ENCODE data around the gene CRYGS. TPM values are rescaled to one million over a fixed set of nuclear protein-coding genes. Genes with fewer than 3 reads are reported as not detected.

The CRYGS gene
- total RNA-seq, 1 donor from 2014 or later, result 7.8 TPM

- Mint-ChIP-seq H3K27ac (no peak overlapping the region), H3K4me3 (no peak overlapping the region), H3K9me3 (no peaks in the 10 kb centered on the region), H3K4me1 (ENCODE audit: unreplicated experiment) (peaks cover 19% of the 10 kb centered on the region), H3K36me3 (no peaks in the 10 kb centered on the region), H3K27me3 (peaks cover 37% of the 10 kb centered on the region)
- TF ChIP-seq CTCF (conservative IDR thresholded peaks at IDR 0.05), result no peak
- no peak for DNase-seq (ENCODE audit: extremely low spot score, unreplicated experiment)
These were observed 27.5 kb downstream of the CRYGS start for GRCh38 chr3:186516646-186517045.

- DNase-seq (ENCODE audit: extremely low spot score, unreplicated experiment), result no peak
- Mint-ChIP-seq H3K4me3 (no peak overlapping the region), H3K27ac (no peak overlapping the region), H3K36me3 (no peaks in the 10 kb centered on the region), H3K27me3 (peaks cover 43% of the 10 kb centered on the region), H3K9me3 (no peaks in the 10 kb centered on the region), H3K4me1 (ENCODE audit: unreplicated experiment) (peaks cover 9% of the 10 kb centered on the region)
- TF ChIP-seq CTCF (conservative IDR thresholded peaks at IDR 0.05), result no peak
These were observed 29.1 kb downstream of the CRYGS start for GRCh38 chr3:186515125-186515524.

- H3K36me3 Mint-ChIP-seq, result no peaks in the 10 kb centered on the region
- H3K4me1 Mint-ChIP-seq (ENCODE audit: unreplicated experiment), result peaks cover 9% of the 10 kb centered on the region
- peak; percentile 61 for TF ChIP-seq CTCF (conservative IDR thresholded peaks at IDR 0.05)
- H3K9me3 Mint-ChIP-seq, result no peaks in the 10 kb centered on the region
- H3K27ac Mint-ChIP-seq, result no peak overlapping the region
- no peak overlapping the region for H3K4me3 Mint-ChIP-seq
- peaks cover 46% of the 10 kb centered on the region for H3K27me3 Mint-ChIP-seq
- DNase-seq (ENCODE audit: extremely low spot score, unreplicated experiment), result no peak
These were observed 29.7 kb downstream of the CRYGS start for GRCh38 chr3:186514296-186515002.

- H3K36me3 Mint-ChIP-seq, result no peaks in the 10 kb centered on the region
- no peak overlapping the region for H3K4me3 Mint-ChIP-seq
- peaks cover 9% of the 10 kb centered on the region for H3K4me1 Mint-ChIP-seq (ENCODE audit: unreplicated experiment)
- no peak for TF ChIP-seq CTCF (conservative IDR thresholded peaks at IDR 0.05)
- no peak overlapping the region for H3K27ac Mint-ChIP-seq
- H3K27me3 Mint-ChIP-seq, result peaks cover 43% of the 10 kb centered on the region
- DNase-seq (ENCODE audit: extremely low spot score, unreplicated experiment), result no peak
- no peaks in the 10 kb centered on the region for H3K9me3 Mint-ChIP-seq
These were observed 30.8 kb downstream of the CRYGS start for GRCh38 chr3:186513386-186513785.

GRCh38 chr3:186512570-186513302, 31.4 kb downstream of the CRYGS start:
- H3K27ac Mint-ChIP-seq, result no peak overlapping the region
- no peak overlapping the region for H3K4me3 Mint-ChIP-seq
- H3K4me1 Mint-ChIP-seq (ENCODE audit: unreplicated experiment), result peaks cover 9% of the 10 kb centered on the region
- no peaks in the 10 kb centered on the region for H3K9me3 Mint-ChIP-seq
- no peak for DNase-seq (ENCODE audit: extremely low spot score, unreplicated experiment)
- H3K27me3 Mint-ChIP-seq, result peaks cover 41% of the 10 kb centered on the region
- TF ChIP-seq CTCF (conservative IDR thresholded peaks at IDR 0.05), result no peak
- no peaks in the 10 kb centered on the region for H3K36me3 Mint-ChIP-seq

Data from type B pancreatic cell (in vitro differentiated cells).